ENCODE results near the gene MRGPRD.

The MRGPRD gene

GRCh38 chr11:68941324-68942094 lies 39.3 kb downstream of the MRGPRD start:
- DNase-seq (ENCODE audit: low read depth) = no peak
- no peak overlapping the region for H3K4me3 ChIP-seq (ENCODE audit: low read depth, low read length)
- TF ChIP-seq CTCF (IDR thresholded peaks at IDR 0.05; ENCODE audit: low read depth, low read length, missing control alignments) = no peak
- in situ Hi-C loops (cut with HindIII; ENCODE audit: low sequenced_read_pairs) = no loop called here

- no peak for TF ChIP-seq CTCF (IDR thresholded peaks at IDR 0.05; ENCODE audit: low read depth, low read length, missing control alignments)
- no peak for DNase-seq (ENCODE audit: low read depth)
- no peak overlapping the region for H3K4me3 ChIP-seq (ENCODE audit: low read depth, low read length)
- in situ Hi-C loops (cut with HindIII; ENCODE audit: low sequenced_read_pairs) = no loop called here
Observed at GRCh38 chr11:68940651-68941323, 40.0 kb downstream of the MRGPRD start.

- in situ Hi-C loops (cut with HindIII; ENCODE audit: low sequenced_read_pairs) = no loop called here
- TF ChIP-seq CTCF (IDR thresholded peaks at IDR 0.05; ENCODE audit: low read depth, low read length, missing control alignments) = no peak
- no peak for DNase-seq (ENCODE audit: low read depth)
- H3K4me3 ChIP-seq (ENCODE audit: low read depth, low read length) = no peak overlapping the region
Observed at GRCh38 chr11:68939583-68940555, 40.9 kb downstream of the MRGPRD start.

- H3K4me3 ChIP-seq (ENCODE audit: low read depth, low read length) = no peak overlapping the region
- no peak for DNase-seq (ENCODE audit: low read depth)
- in situ Hi-C loops (cut with HindIII; ENCODE audit: low sequenced_read_pairs) = no loop called here
- TF ChIP-seq CTCF (IDR thresholded peaks at IDR 0.05; ENCODE audit: low read depth, low read length, missing control alignments) = no peak
Observed at GRCh38 chr11:68938816-68939582, 41.8 kb downstream of the MRGPRD start.

- DNase-seq (ENCODE audit: low read depth) = no peak
- in situ Hi-C loops (cut with HindIII; ENCODE audit: low sequenced_read_pairs) = no loop called here
Observed at GRCh38 chr11:68938088-68938487, 42.7 kb downstream of the MRGPRD start.

More at GRCh38 chr11:68938088-68938487, 42.7 kb downstream of the MRGPRD start:
- TF ChIP-seq CTCF (IDR thresholded peaks at IDR 0.05; ENCODE audit: low read depth, low read length, missing control alignments) = no peak
- no peak overlapping the region for H3K4me3 ChIP-seq (ENCODE audit: low read depth, low read length)

All from astrocyte of the cerebellum (primary cell).